GM12891 (cell line): ENCODE results near the gene PRKACB.

Experiments
- PAX5 ChIP-seq: IDR thresholded peaks from 2 replicates; pipeline ENCODE4 v1.6.1; 2011; ENCODE audit warnings: low read length, moderate library complexity, mild to moderate bottlenecking; ENCODE audit not compliant: insufficient read depth, severe bottlenecking
- POLR2A ChIP-seq: IDR thresholded peaks from 2 replicates; pipeline ENCODE4 v1.6.1; 2011; ENCODE audit warnings: low read depth, low read length, control low read depth
- POLR2AphosphoS5 ChIP-seq: IDR thresholded peaks from 2 replicates; pipeline ENCODE4 v1.6.1; 2011; ENCODE audit warnings: low read depth, low read length, control low read depth
- POU2F2 ChIP-seq: IDR thresholded peaks from 2 replicates; pipeline ENCODE4 v1.6.1; 2011; ENCODE audit warnings: low read depth, mild to moderate bottlenecking, control low read depth, low read length, moderate library complexity
- SPI1 ChIP-seq: IDR thresholded peaks from 2 replicates; pipeline ENCODE4 v1.6.1; 2011; ENCODE audit warnings: low read depth, low read length, control low read depth
- TAF1 ChIP-seq: IDR thresholded peaks from 2 replicates; pipeline ENCODE4 v1.6.1; 2011; ENCODE audit warnings: low read depth, low read length, control low read depth

- TF ChIP-seq SPI1 (no peak), POLR2AphosphoS5 (no peak), POLR2A (no peak), TAF1 (no peak), PAX5 (no peak), POU2F2 (no peak)
Measured at GRCh38 chr1:84145068-84145467, 997 bp downstream of the PRKACB start.
